SK-N-MC (cell line): ENCODE measurements around the gene ARAP3.

Experiments used
- EZH2 ChIP-seq: fragments of 200-600 bp; sonication (generic); IDR thresholded peaks from one replicate; pipeline ENCODE4 v1.6.1; 2017; ENCODE audit warnings: antibody characterized with exemption
- POLR2AphosphoS5 ChIP-seq: IDR thresholded peaks from 2 replicates; pipeline ENCODE4 v1.6.1; 2012; ENCODE audit warnings: mild to moderate bottlenecking, low read depth, low read length, borderline replicate concordance

GRCh38 chr5:141668601-141669265, 13.3 kb downstream of the ARAP3 start:
- no peak for TF ChIP-seq POLR2AphosphoS5
- no peak for TF ChIP-seq EZH2
